H9 (cell line): ENCODE measurements around the gene DNAJC5. TPM values are rescaled to one million over a fixed set of nuclear protein-coding genes. Genes with fewer than 3 reads are reported as not detected.

Source experiments
- DNase-seq: peaks from one replicate; pipeline ENCODE4 v3.0.0-alpha.2; 2017
- H2AFZ ChIP-seq: one replicate; pipeline ENCODE4 v1.6.1; 2013; ENCODE audit warnings: mild to moderate bottlenecking, low read length, control low read depth, moderate library complexity
- H2AK5ac ChIP-seq: 2 replicates; pipeline ENCODE4 v1.6.1; 2013; ENCODE audit warnings: low read length, control low read depth, mixed read lengths; ENCODE audit not compliant: insufficient read length
- H2BK120ac ChIP-seq: one replicate; pipeline ENCODE4 v1.6.1; 2013; ENCODE audit warnings: low read depth, mild to moderate bottlenecking, low read length, control low read depth, inconsistent platforms; ENCODE audit not compliant: poor library complexity, severe bottlenecking
- H2BK12ac ChIP-seq: 2 replicates; pipeline ENCODE4 v1.6.1; 2013; ENCODE audit warnings: low read length, control low read depth, mixed read lengths, low read depth; ENCODE audit not compliant: insufficient read length
- H2BK15ac ChIP-seq: 2 replicates; pipeline ENCODE4 v1.6.1; 2013; ENCODE audit warnings: low read depth, low read length, control low read depth
- H2BK20ac ChIP-seq: one replicate; pipeline ENCODE4 v1.6.1; 2013; ENCODE audit warnings: low read depth, mild to moderate bottlenecking, low read length, control low read depth, inconsistent platforms; ENCODE audit not compliant: poor library complexity, severe bottlenecking
- H2BK5ac ChIP-seq: 2 replicates; pipeline ENCODE4 v1.6.1; 2013; ENCODE audit warnings: low read length, control low read depth, mixed read lengths; ENCODE audit not compliant: insufficient read length
- H3K14ac ChIP-seq: 2 replicates; pipeline ENCODE4 v1.6.1; 2013; ENCODE audit warnings: low read length, control low read depth; ENCODE audit not compliant: insufficient read depth
- H3K18ac ChIP-seq: 2 replicates; pipeline ENCODE4 v1.6.1; 2013; ENCODE audit warnings: low read depth, mild to moderate bottlenecking, mixed read lengths, low read length, control low read depth; ENCODE audit not compliant: insufficient read length
- H3K23ac ChIP-seq: 2 replicates; pipeline ENCODE4 v1.6.1; 2013; ENCODE audit warnings: low read length, control low read depth, mixed read lengths, low read depth; ENCODE audit not compliant: insufficient read length
- H3K23me2 ChIP-seq: 2 replicates; pipeline ENCODE4 v1.6.1; 2013; ENCODE audit warnings: low read depth, mild to moderate bottlenecking, mixed read lengths, low read length, control low read depth; ENCODE audit not compliant: insufficient read length, poor library complexity, severe bottlenecking
- H3K27ac ChIP-seq: 2 replicates; pipeline ENCODE4 v1.5.1; 2013; ENCODE audit warnings: low read length, control low read depth, mixed read lengths, low read depth; ENCODE audit not compliant: insufficient read length
- H3K27me3 ChIP-seq: 2 replicates; pipeline ENCODE4 v1.6.1; 2013; ENCODE audit warnings: low read length, control low read depth, inconsistent platforms; ENCODE audit not compliant: insufficient read depth
- H3K4ac ChIP-seq: 2 replicates; pipeline ENCODE4 v1.6.1; 2013; ENCODE audit warnings: low read depth, mild to moderate bottlenecking, control low read depth, inconsistent platforms, low read length, moderate library complexity
- H3K4me1 ChIP-seq: 2 replicates; pipeline ENCODE4 v1.6.1; 2013; ENCODE audit warnings: low read length, control low read depth, inconsistent platforms; ENCODE audit not compliant: insufficient read depth
- H3K4me2 ChIP-seq: 2 replicates; pipeline ENCODE4 v1.6.1; 2013; ENCODE audit warnings: low read length, control low read depth, mixed read lengths; ENCODE audit not compliant: insufficient read length, insufficient read depth
- H3K56ac ChIP-seq: 2 replicates; pipeline ENCODE4 v1.6.1; 2013; ENCODE audit warnings: low read depth, mild to moderate bottlenecking, mixed read lengths, low read length, control low read depth; ENCODE audit not compliant: insufficient read length
- H3K79me1 ChIP-seq: 2 replicates; pipeline ENCODE4 v1.6.1; 2013; ENCODE audit warnings: low read depth, mild to moderate bottlenecking, moderate library complexity, low read length, control low read depth, inconsistent platforms; ENCODE audit not compliant: insufficient read depth, poor library complexity, severe bottlenecking
- H3K79me2 ChIP-seq: 2 replicates; pipeline ENCODE4 v1.6.1; 2013; ENCODE audit warnings: low read length, control low read depth, inconsistent platforms; ENCODE audit not compliant: insufficient read depth
- H3K9ac ChIP-seq: 2 replicates; pipeline ENCODE4 v1.6.1; 2013; ENCODE audit warnings: low read length, control low read depth, mixed read lengths; ENCODE audit not compliant: insufficient read length; ENCODE audit errors: extremely low read depth
- H3K9me3 ChIP-seq: one replicate; pipeline ENCODE4 v1.6.1; 2013; ENCODE audit warnings: low read depth, low read length, inconsistent platforms; ENCODE audit not compliant: control insufficient read depth
- H3T11ph ChIP-seq: one replicate; pipeline ENCODE4 v1.6.1; 2013; ENCODE audit warnings: mild to moderate bottlenecking, low read length, control low read depth, inconsistent platforms
- H4K20me1 ChIP-seq: one replicate; pipeline ENCODE4 v1.6.1; 2013; ENCODE audit not compliant: control insufficient read depth, insufficient read length, insufficient read depth
- H4K5ac ChIP-seq: 2 replicates; pipeline ENCODE4 v1.6.1; 2013; ENCODE audit warnings: low read depth, mild to moderate bottlenecking, mixed read lengths, low read length, control low read depth; ENCODE audit not compliant: insufficient read length
- H4K8ac ChIP-seq: replicated peaks from 2 replicates; pipeline ENCODE4 v1.6.1; 2013; ENCODE audit warnings: low read length, control low read depth, mixed read lengths, low read depth; ENCODE audit not compliant: insufficient read length
- H4K91ac ChIP-seq: 2 replicates; pipeline ENCODE4 v1.6.1; 2013; ENCODE audit warnings: low read depth, mild to moderate bottlenecking, moderate library complexity, mixed read lengths, low read length, control low read depth; ENCODE audit not compliant: insufficient read length
- H3K27ac Mint-ChIP-seq, 3 experiments: 2 replicates in 2 of 3; 3 replicates in 1 of 3; pipeline ENCODE4 v1.8.0; 2020 to 2021; ENCODE audit warnings: mixed read lengths in 3 of 3, mild to moderate bottlenecking in 1 of 3, moderate library complexity in 1 of 3
- H3K27me3 Mint-ChIP-seq: 2 replicates; pipeline ENCODE4 v1.8.0; 2021; ENCODE audit warnings: low read depth, mild to moderate bottlenecking, moderate library complexity, mixed read lengths
- H3K36me3 Mint-ChIP-seq, 3 experiments: 2 replicates in 2 of 3; 3 replicates in 1 of 3; pipeline ENCODE4 v1.8.0; 2020 to 2021; ENCODE audit warnings: low read depth in 3 of 3, mixed read lengths in 3 of 3; ENCODE audit not compliant: insufficient read depth in 1 of 3
- H3K4me1 Mint-ChIP-seq, 2 experiments: 2 replicates each; pipeline ENCODE4 v1.8.0; 2020; ENCODE audit warnings: mixed read lengths in 2 of 2
- H3K4me3 Mint-ChIP-seq, 2 experiments: 2 replicates in 1 of 2; 3 replicates in 1 of 2; pipeline ENCODE4 v1.8.0; 2020 to 2021; ENCODE audit warnings: mild to moderate bottlenecking in 2 of 2, mixed read lengths in 2 of 2, moderate library complexity in 1 of 2
- H3K9me3 Mint-ChIP-seq, 2 experiments: 2 replicates in 1 of 2; 3 replicates in 1 of 2; pipeline ENCODE4 v1.8.0; 2020; ENCODE audit warnings: mild to moderate bottlenecking in 2 of 2, mixed read lengths in 2 of 2, moderate library complexity in 1 of 2
- WGBS: extraction: QIAGEN DNeasy Blood & Tissue Kit; methylation state at CpG from one replicate; pipeline ENCODE4 v1.1.7; 2013; ENCODE audit warnings: missing lambda C conversion rate, low lambda C conversion rate, mixed read lengths; ENCODE audit not compliant: insufficient read length; ENCODE audit errors: extremely low coverage; 5-methylcytosine and 5-hydroxymethylcytosine counted together
- total RNA-seq: library from RNA; stranded (reverse); gene quantifications from 2 replicates; pipeline ENCODE4 v1.2.1, GENCODE V29; 2021
- TF ChIP-seq, protein P1 (sequence below): fragments of 200-600 bp; sonication (generic); conservative IDR thresholded peaks from 3 replicates; pipeline ENCODE4 v1.8.0; 2021; ENCODE audit warnings: antibody characterized with exemption, mild to moderate bottlenecking

The DNAJC5 gene
- total RNA-seq, 1 experiment from 2014 or later = 43.0 TPM

DNA sequence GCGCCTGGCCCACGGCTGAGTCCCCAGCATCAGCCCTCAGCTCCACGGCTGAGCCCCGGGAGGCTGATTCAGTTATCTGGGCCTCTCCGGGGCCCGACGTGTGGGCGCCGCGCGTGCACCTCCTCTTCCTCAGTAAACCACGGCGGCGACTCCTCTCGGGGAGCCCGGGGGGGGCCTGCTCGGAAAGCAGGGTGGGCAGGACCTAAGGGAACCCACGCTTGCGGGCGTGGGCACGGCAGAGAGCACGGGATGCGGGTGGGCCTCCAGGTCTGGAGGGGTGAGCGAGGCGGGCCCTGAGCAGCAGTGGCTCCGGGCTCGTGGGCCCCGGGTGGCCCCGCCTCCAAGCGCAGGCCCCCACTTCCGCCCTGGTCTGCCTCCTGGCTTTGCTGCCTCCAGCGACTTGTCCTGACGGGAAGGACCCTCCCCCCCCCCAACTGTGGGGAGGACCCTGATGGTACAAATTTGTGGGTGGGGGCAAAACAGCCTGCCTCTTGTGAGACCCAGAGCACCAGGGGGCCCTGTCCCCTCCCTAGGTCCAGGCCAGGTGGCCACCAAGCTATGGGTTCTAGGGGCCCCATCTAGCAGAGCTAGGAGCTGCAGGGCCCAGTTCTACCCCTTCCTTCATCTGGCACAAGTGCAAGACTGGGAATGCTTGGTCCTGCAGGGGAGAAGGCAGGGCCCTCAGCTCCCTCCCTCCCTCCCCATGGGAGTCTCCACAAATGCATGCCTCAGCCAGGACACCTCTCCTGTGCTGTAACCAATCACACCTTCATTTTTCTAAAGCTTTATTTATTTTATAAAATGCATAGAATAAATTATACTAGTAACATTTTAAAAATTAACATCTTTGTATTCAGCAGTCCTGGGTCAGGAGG lies 44.4 kb downstream of the DNAJC5 start:
- no peaks in the 10 kb centered on the region for H3K9me3 Mint-ChIP-seq
- H3K27me3 Mint-ChIP-seq = no peaks in the 10 kb centered on the region
- H3K4me3 Mint-ChIP-seq = no peak overlapping the region
- Histone ChIP-seq H3K27me3 (no peaks in the 10 kb centered on the region), H3K4me2 (peak overlapping the region; percentile 10), H3K4ac (no peak overlapping the region), H2BK15ac (no peak overlapping the region), H3K23me2 (peaks cover 13% of the 10 kb centered on the region), H3K79me1 (no peaks in the 10 kb centered on the region), H4K20me1 (no peaks in the 10 kb centered on the region), H3K14ac (0 out of 2 replicates have a peak overlapping the region, but pooled peaks have one; percentile 38), H3T11ph (no peak overlapping the region), H3K4me1 (no peaks in the 10 kb centered on the region), H4K8ac (no peak overlapping the region), H3K27ac (no peak overlapping the region), H3K79me2 (0 out of 2 replicates have a peak, but pooled peaks cover 4% of the 10 kb centered on the region), H3K23ac (no peak overlapping the region), H2BK20ac (no peak overlapping the region), H3K18ac (no peak overlapping the region), H4K5ac (no peak overlapping the region), H2BK12ac (no peak overlapping the region), H4K91ac (no peak overlapping the region), H3K9ac (no peak overlapping the region), H2AK5ac (no peak overlapping the region), H2AFZ (no peak overlapping the region), H2BK120ac (no peak overlapping the region), H2BK5ac (no peak overlapping the region), H3K9me3 (no peaks in the 10 kb centered on the region), H3K56ac (no peak overlapping the region)
- WGBS = no CpG with 5 or more reads among the region's 33 CpGs
- TF ChIP-seq, protein P1, sequence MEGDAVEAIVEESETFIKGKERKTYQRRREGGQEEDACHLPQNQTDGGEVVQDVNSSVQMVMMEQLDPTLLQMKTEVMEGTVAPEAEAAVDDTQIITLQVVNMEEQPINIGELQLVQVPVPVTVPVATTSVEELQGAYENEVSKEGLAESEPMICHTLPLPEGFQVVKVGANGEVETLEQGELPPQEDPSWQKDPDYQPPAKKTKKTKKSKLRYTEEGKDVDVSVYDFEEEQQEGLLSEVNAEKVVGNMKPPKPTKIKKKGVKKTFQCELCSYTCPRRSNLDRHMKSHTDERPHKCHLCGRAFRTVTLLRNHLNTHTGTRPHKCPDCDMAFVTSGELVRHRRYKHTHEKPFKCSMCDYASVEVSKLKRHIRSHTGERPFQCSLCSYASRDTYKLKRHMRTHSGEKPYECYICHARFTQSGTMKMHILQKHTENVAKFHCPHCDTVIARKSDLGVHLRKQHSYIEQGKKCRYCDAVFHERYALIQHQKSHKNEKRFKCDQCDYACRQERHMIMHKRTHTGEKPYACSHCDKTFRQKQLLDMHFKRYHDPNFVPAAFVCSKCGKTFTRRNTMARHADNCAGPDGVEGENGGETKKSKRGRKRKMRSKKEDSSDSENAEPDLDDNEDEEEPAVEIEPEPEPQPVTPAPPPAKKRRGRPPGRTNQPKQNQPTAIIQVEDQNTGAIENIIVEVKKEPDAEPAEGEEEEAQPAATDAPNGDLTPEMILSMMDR = no peak
- H3K36me3 Mint-ChIP-seq = peaks cover 2 to 30% (median 27%) of the 10 kb centered on the region in 3 experiments; a peak in 6 of 7 replicates
- DNase-seq = peak; percentile 56
- peaks cover 3 to 9% of the 10 kb centered on the region in 2 experiments for H3K4me1 Mint-ChIP-seq
- no peak overlapping the region for H3K27ac Mint-ChIP-seq
